ENCODE data around the gene SEC22A. TPM values are rescaled to one million over a fixed set of nuclear protein-coding genes. Genes with fewer than 3 reads are reported as not detected.

SEC22A gene
- total and polyA plus RNA-seq, 2 donors (not counting 1 experiment from before 2014, with no cell fraction given) = 15.6 to 19.3 TPM

DNA sequence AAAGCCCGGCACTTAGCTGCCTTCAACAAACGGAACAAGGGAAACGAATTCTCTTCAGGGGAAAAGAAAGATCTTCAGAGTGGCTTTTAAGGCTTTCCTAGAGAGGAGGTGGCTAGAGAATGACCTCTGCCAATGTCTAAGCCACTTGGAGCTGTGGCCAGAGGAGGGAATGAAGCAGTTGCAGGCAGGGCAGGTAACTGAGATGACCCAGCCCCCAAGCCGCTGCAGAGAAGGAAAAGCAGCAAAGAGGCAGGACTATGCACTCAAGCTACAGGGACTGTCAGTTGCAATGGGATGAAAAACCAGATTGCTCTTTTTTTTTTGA, 113.5 kb downstream of the SEC22A start:
- DNase-seq (no peak), ATAC-seq (ENCODE audit: low read depth) (no peak)
- Histone ChIP-seq H3K4me2 (replicated peaks; ENCODE audit: low read depth, low read length, poor library complexity, severe bottlenecking) (no peak overlapping the region), H3K79me2 (ENCODE audit: control insufficient read depth, insufficient read depth, low read length) (no peaks in the 10 kb centered on the region), H3K4me3 (ENCODE audit: control extremely low read depth in 1 of 5, extremely low read depth in 1 of 5, insufficient read depth in 1 of 5, low read depth in 2 of 5, low read length in 4 of 5) (no peak overlapping the region), H3K36me3 (replicated peaks in 1 of 2; ENCODE audit: control extremely low read depth in 1 of 2, control insufficient read depth in 1 of 2, extremely low read depth in 1 of 2, insufficient read depth in 2 of 2, low read length in 1 of 2) (no peaks in the 10 kb centered on the region), H2AFZ (ENCODE audit: insufficient read depth, low read depth, low read length, poor library complexity, severe bottlenecking) (no peak overlapping the region), H3K27ac (ENCODE audit: low read length in 2 of 2) (no peak overlapping the region), H4K20me1 (ENCODE audit: control insufficient read depth, insufficient read depth, low read length, poor library complexity, severe bottlenecking) (no peaks in the 10 kb centered on the region), H3K9me3 (ENCODE audit: control extremely low read depth in 1 of 3, control insufficient read depth in 2 of 3, insufficient read depth in 1 of 3, low read length in 2 of 3) (peaks cover 0 to 5% (median 0%) of the 10 kb centered on the region in 3 donors), H3K9ac (ENCODE audit: low read length) (no peak overlapping the region), H3K27me3 (replicated peaks in 1 of 4; ENCODE audit: control extremely low read depth in 1 of 4, control insufficient read depth in 3 of 4, insufficient read depth in 4 of 4, low read length in 3 of 4) (peaks cover 0 to 4% (median 0%) of the 10 kb centered on the region in 4 experiments), H3K4me1 (ENCODE audit: control insufficient read depth in 2 of 2, insufficient read depth in 2 of 2, low read length in 2 of 2) (no peaks in the 10 kb centered on the region)
- TF ChIP-seq, protein P1, sequence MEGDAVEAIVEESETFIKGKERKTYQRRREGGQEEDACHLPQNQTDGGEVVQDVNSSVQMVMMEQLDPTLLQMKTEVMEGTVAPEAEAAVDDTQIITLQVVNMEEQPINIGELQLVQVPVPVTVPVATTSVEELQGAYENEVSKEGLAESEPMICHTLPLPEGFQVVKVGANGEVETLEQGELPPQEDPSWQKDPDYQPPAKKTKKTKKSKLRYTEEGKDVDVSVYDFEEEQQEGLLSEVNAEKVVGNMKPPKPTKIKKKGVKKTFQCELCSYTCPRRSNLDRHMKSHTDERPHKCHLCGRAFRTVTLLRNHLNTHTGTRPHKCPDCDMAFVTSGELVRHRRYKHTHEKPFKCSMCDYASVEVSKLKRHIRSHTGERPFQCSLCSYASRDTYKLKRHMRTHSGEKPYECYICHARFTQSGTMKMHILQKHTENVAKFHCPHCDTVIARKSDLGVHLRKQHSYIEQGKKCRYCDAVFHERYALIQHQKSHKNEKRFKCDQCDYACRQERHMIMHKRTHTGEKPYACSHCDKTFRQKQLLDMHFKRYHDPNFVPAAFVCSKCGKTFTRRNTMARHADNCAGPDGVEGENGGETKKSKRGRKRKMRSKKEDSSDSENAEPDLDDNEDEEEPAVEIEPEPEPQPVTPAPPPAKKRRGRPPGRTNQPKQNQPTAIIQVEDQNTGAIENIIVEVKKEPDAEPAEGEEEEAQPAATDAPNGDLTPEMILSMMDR (IDR thresholded peaks at IDR 0.05) = no peak
- no peak for TF ChIP-seq EZH2 (IDR thresholded peaks at IDR 0.05; ENCODE audit: borderline replicate concordance, insufficient read depth, low read depth, low read length, poor library complexity, severe bottlenecking)
- no peaks in the 10 kb centered on the region for H3K4me1 Mint-ChIP-seq
- intact Hi-C loops (cut with micrococcal nuclease) = no loop called here
- no peak overlapping the region for H3K27ac Mint-ChIP-seq
- WGBS (ENCODE audit: insufficient coverage) = 79% methylated on average over 4 of the region's 4 CpGs
- H3K27me3 Mint-ChIP-seq = peaks cover 35% of the 10 kb centered on the region
- ChIA-PET POLR2A (no interaction called here), CTCF (interaction anchor here (1.3 kb wide), 1 partner anchor 14 kb away, joined by 5 read pairs; no protein-coding TSS in a partner anchor)
- H3K4me3 Mint-ChIP-seq = no peak overlapping the region
- no peaks in the 10 kb centered on the region for H3K9me3 Mint-ChIP-seq (ENCODE audit: insufficient read depth)

GRCh38 chr3:123317716-123318115, 116.0 kb downstream of the SEC22A start:
- ChIA-PET POLR2A (no interaction called here), CTCF (no interaction called here)
- ATAC-seq (ENCODE audit: low read depth) (no peak), DNase-seq (no peak)
- no peak for TF ChIP-seq EZH2 (IDR thresholded peaks at IDR 0.05; ENCODE audit: borderline replicate concordance, insufficient read depth, low read depth, low read length, poor library complexity, severe bottlenecking)
- TF ChIP-seq, protein P1 (IDR thresholded peaks at IDR 0.05) = no peak
- Histone ChIP-seq H3K4me3 (ENCODE audit: control extremely low read depth in 1 of 5, extremely low read depth in 1 of 5, insufficient read depth in 1 of 5, low read depth in 2 of 5, low read length in 4 of 5) (no peak overlapping the region), H3K27ac (ENCODE audit: low read length in 2 of 2) (no peak overlapping the region), H4K20me1 (ENCODE audit: control insufficient read depth, insufficient read depth, low read length, poor library complexity, severe bottlenecking) (no peaks in the 10 kb centered on the region), H3K9me3 (ENCODE audit: control extremely low read depth in 1 of 3, control insufficient read depth in 2 of 3, insufficient read depth in 1 of 3, low read length in 2 of 3) (peaks cover 0 to 5% (median 0%) of the 10 kb centered on the region in 3 donors), H3K4me1 (ENCODE audit: control insufficient read depth in 2 of 2, insufficient read depth in 2 of 2, low read length in 2 of 2) (no peaks in the 10 kb centered on the region), H3K9ac (ENCODE audit: low read length) (no peak overlapping the region), H3K27me3 (replicated peaks in 1 of 4; ENCODE audit: control extremely low read depth in 1 of 4, control insufficient read depth in 3 of 4, insufficient read depth in 4 of 4, low read length in 3 of 4) (peaks cover 0 to 4% (median 0%) of the 10 kb centered on the region in 4 experiments), H3K36me3 (replicated peaks in 1 of 2; ENCODE audit: control extremely low read depth in 1 of 2, control insufficient read depth in 1 of 2, extremely low read depth in 1 of 2, insufficient read depth in 2 of 2, low read length in 1 of 2) (no peaks in the 10 kb centered on the region), H3K4me2 (replicated peaks; ENCODE audit: low read depth, low read length, poor library complexity, severe bottlenecking) (no peak overlapping the region), H3K79me2 (ENCODE audit: control insufficient read depth, insufficient read depth, low read length) (no peaks in the 10 kb centered on the region), H2AFZ (ENCODE audit: insufficient read depth, low read depth, low read length, poor library complexity, severe bottlenecking) (no peak overlapping the region)
- intact Hi-C loops (cut with micrococcal nuclease) = no loop called here
- Mint-ChIP-seq H3K9me3 (ENCODE audit: insufficient read depth) (no peaks in the 10 kb centered on the region), H3K27ac (no peak overlapping the region), H3K4me3 (no peak overlapping the region), H3K27me3 (peaks cover 37% of the 10 kb centered on the region), H3K4me1 (no peaks in the 10 kb centered on the region)
- WGBS (ENCODE audit: insufficient coverage) = 87% methylated on average over 14 of the region's 14 CpGs

Data from B cell (primary cell).